DND-41 (cell line): Measurements from ENCODE around the gene RPL11.

Source experiments
- CTCF ChIP-seq: IDR thresholded peaks from 2 replicates; pipeline ENCODE4 v1.5.1; 2012; ENCODE audit warnings: borderline replicate concordance, low read length, moderate library complexity, mild to moderate bottlenecking; ENCODE audit not compliant: poor library complexity, severe bottlenecking; ENCODE audit errors: extremely low read depth
- EZH2 ChIP-seq: IDR thresholded peaks from 3 replicates; pipeline ENCODE4 v1.6.1; 2012; ENCODE audit warnings: borderline replicate concordance, low read depth, mild to moderate bottlenecking, moderate library complexity, low read length, inconsistent platforms; ENCODE audit not compliant: severe bottlenecking

- TF ChIP-seq CTCF (no peak), EZH2 (no peak)
These were observed 45.5 kb upstream of the RPL11 start for GRCh38 chr1:23646091-23646490.
